Mesenchymal stem cell (in vitro differentiated cells and primary cell): ENCODE data around the gene HAO2.

Source experiments
- DNase-seq: peaks from one replicate; pipeline ENCODE4 v3.0.0-alpha.2; 2013
- H2AFZ ChIP-seq: one replicate; pipeline ENCODE4 v1.6.1; 2013; ENCODE audit warnings: low read depth, mild to moderate bottlenecking, control low read depth, inconsistent platforms, low read length, moderate library complexity
- H2AK5ac ChIP-seq: 2 replicates; pipeline ENCODE4 v1.6.1; 2013; ENCODE audit warnings: low read length, moderate library complexity, mild to moderate bottlenecking, inconsistent platforms; ENCODE audit not compliant: severe bottlenecking
- H2BK120ac ChIP-seq: one replicate; pipeline ENCODE4 v1.6.1; 2013; ENCODE audit warnings: low read depth, mild to moderate bottlenecking, inconsistent platforms, low read length, moderate library complexity
- H2BK12ac ChIP-seq, 2 experiments: one replicate each; pipeline ENCODE4 v1.6.1; 2013; ENCODE audit warnings: inconsistent platforms in 2 of 2, low read length in 2 of 2, mild to moderate bottlenecking in 2 of 2, moderate library complexity in 2 of 2, control low read depth in 1 of 2
- H2BK15ac ChIP-seq: one replicate; pipeline ENCODE4 v1.6.1; 2013; ENCODE audit warnings: mild to moderate bottlenecking, low read depth, inconsistent platforms; ENCODE audit not compliant: poor library complexity, severe bottlenecking
- H2BK5ac ChIP-seq: 2 replicates; pipeline ENCODE4 v1.6.1; 2013; ENCODE audit warnings: low read depth, mild to moderate bottlenecking, low read length, control low read depth, inconsistent platforms; ENCODE audit not compliant: poor library complexity, severe bottlenecking
- H3K14ac ChIP-seq, 2 experiments: one replicate each; pipeline ENCODE4 v1.6.1; 2013; ENCODE audit warnings: inconsistent platforms in 2 of 2, low read length in 2 of 2, control low read depth in 1 of 2, mild to moderate bottlenecking in 1 of 2, moderate library complexity in 1 of 2
- H3K18ac ChIP-seq, 2 experiments: one replicate each; pipeline ENCODE4 v1.6.1; 2013; ENCODE audit warnings: inconsistent platforms in 2 of 2, low read length in 2 of 2, control low read depth in 1 of 2, low read depth in 1 of 2, mild to moderate bottlenecking in 1 of 2
- H3K23ac ChIP-seq, 2 experiments: one replicate each; pipeline ENCODE4 v1.6.1; 2013; ENCODE audit warnings: inconsistent platforms in 2 of 2, low read length in 2 of 2, mild to moderate bottlenecking in 2 of 2, moderate library complexity in 2 of 2, control low read depth in 1 of 2
- H3K27ac ChIP-seq: 2 replicates; pipeline ENCODE4 v1.5.1; 2013; ENCODE audit warnings: mild to moderate bottlenecking, moderate library complexity, low read length, control low read depth, inconsistent platforms; ENCODE audit not compliant: poor library complexity, severe bottlenecking
- H3K27me3 ChIP-seq, 2 experiments: 2 replicates each; pipeline versions ENCODE4 v1.6.1 to v1.7.0; 2013; ENCODE audit warnings: low read length in 2 of 2, mild to moderate bottlenecking in 2 of 2, moderate library complexity in 2 of 2, control low read depth in 1 of 2, inconsistent platforms in 1 of 2; ENCODE audit not compliant: control insufficient read depth in 1 of 2, insufficient read depth in 1 of 2
- H3K36me3 ChIP-seq, 2 experiments: 2 replicates each; pipeline versions ENCODE4 v1.6.1 to v1.7.0; 2013; ENCODE audit warnings: low read length in 2 of 2, control low read depth in 1 of 2, inconsistent platforms in 1 of 2, low read depth in 1 of 2, mild to moderate bottlenecking in 1 of 2; ENCODE audit not compliant: insufficient read depth in 2 of 2, control insufficient read depth in 1 of 2
- H3K4ac ChIP-seq, 2 experiments: one replicate each; pipeline ENCODE4 v1.6.1; 2013; ENCODE audit warnings: inconsistent platforms in 2 of 2, low read length in 2 of 2, mild to moderate bottlenecking in 2 of 2, moderate library complexity in 2 of 2, control low read depth in 1 of 2, low read depth in 1 of 2
- H3K4me1 ChIP-seq: 2 replicates; pipeline ENCODE4 v1.6.1; 2013; ENCODE audit warnings: low read depth, low read length, control low read depth; ENCODE audit not compliant: control insufficient read depth, insufficient read depth
- H3K4me2 ChIP-seq: 2 replicates; pipeline ENCODE4 v1.6.1; 2013; ENCODE audit warnings: low read length, mild to moderate bottlenecking, inconsistent platforms; ENCODE audit not compliant: poor library complexity, severe bottlenecking
- H3K4me3 ChIP-seq, 2 experiments: 2 replicates each; pipeline versions ENCODE4 v1.5.1 to v1.7.0; 2013; ENCODE audit warnings: low read length in 2 of 2, mild to moderate bottlenecking in 2 of 2, control low read depth in 1 of 2, low read depth in 1 of 2; ENCODE audit not compliant: insufficient read depth in 1 of 2
- H3K79me1 ChIP-seq: replicated peaks from 2 replicates; pipeline ENCODE4 v1.6.1; 2013; ENCODE audit warnings: mild to moderate bottlenecking, control low read depth, low read length, inconsistent platforms; ENCODE audit not compliant: poor library complexity, severe bottlenecking
- H3K9ac ChIP-seq: 2 replicates; pipeline ENCODE4 v1.7.0; 2013; ENCODE audit warnings: mild to moderate bottlenecking, low read length, moderate library complexity
- H3K9me3 ChIP-seq: 2 replicates; pipeline ENCODE4 v1.7.0; 2013; ENCODE audit warnings: mild to moderate bottlenecking, low read length; ENCODE audit not compliant: control insufficient read depth
- H4K8ac ChIP-seq: one replicate; pipeline ENCODE4 v1.6.1; 2013; ENCODE audit warnings: inconsistent platforms, mild to moderate bottlenecking, low read length, moderate library complexity
- H4K91ac ChIP-seq: one replicate; pipeline ENCODE4 v1.6.1; 2013; ENCODE audit warnings: mild to moderate bottlenecking, low read length, inconsistent platforms
- WGBS: methylation state at CpG from one replicate; pipeline ENCODE4 v1.1.7; 2013; ENCODE audit warnings: mixed read lengths; 5-methylcytosine and 5-hydroxymethylcytosine counted together

Gene HAO2

DNA sequence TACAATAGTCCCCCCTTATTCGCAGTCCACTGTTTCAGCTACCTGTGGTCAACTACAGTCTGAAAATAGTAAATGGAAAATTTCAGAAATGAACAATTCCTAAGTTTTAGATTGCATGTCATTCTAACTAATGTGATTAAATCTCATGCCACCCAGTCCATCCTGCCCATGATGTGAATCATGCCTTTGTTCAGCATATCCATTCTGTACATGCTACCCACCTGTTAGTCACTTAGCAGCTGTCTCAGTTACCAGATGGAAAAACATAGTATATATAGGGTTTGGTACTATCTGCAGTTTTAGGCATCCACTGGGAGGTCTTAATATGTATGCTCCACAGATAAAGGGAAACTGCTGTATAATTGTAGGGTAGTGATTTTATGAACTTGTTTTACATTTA lies 16.6 kb upstream of the HAO2 start:
- WGBS = no CpG with 5 or more reads among the region's 1 CpG
- H2BK12ac ChIP-seq = no peak overlapping the region
- H3K4me1 ChIP-seq = no peaks in the 10 kb centered on the region
- DNase-seq = no peak
- H2BK120ac ChIP-seq = no peak overlapping the region
- H3K36me3 ChIP-seq = no peaks in the 10 kb centered on the region
- H3K4me3 ChIP-seq = no peak overlapping the region
- H3K79me1 ChIP-seq = no peaks in the 10 kb centered on the region
- H2BK5ac ChIP-seq = no peak overlapping the region
- no peak overlapping the region for H3K4me2 ChIP-seq
- no peak overlapping the region for H3K18ac ChIP-seq
- no peak overlapping the region for H3K23ac ChIP-seq
- H2BK15ac ChIP-seq = no peak overlapping the region
- no peak overlapping the region for H2AFZ ChIP-seq
- peaks cover 0 to 4% of the 10 kb centered on the region in 2 experiments for H3K27me3 ChIP-seq
- no peaks in the 10 kb centered on the region for H3K9me3 ChIP-seq
- H3K27ac ChIP-seq = no peak overlapping the region
- H4K8ac ChIP-seq = no peak overlapping the region
- no peak overlapping the region for H3K14ac ChIP-seq
- H4K91ac ChIP-seq = no peak overlapping the region
- H3K4ac ChIP-seq = no peak overlapping the region
- H2AK5ac ChIP-seq = no peak overlapping the region
- no peak overlapping the region for H3K9ac ChIP-seq

DNA sequence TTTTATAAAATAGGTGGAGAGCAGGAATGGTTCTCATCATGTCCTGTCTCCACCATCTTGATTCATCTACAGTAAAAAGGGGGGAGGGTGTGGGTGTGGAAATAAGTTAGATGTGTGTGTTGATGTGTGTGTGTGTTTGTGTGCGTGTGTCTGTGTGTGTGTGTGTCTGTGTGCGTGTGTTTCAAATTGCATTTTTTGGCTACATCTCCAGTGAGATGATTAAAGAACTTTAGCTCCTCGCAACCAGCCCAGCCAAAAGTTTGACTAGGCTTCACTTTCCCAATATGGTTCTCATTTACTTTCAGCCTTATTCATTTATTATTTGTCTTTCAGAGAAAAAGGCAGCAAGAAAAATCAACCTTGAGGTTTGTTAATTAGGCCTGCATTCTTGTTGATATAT lies 14.7 kb upstream of the HAO2 start:
- H3K4me1 ChIP-seq = peaks cover 3% of the 10 kb centered on the region
- no peak overlapping the region for H2BK12ac ChIP-seq
- H3K79me1 ChIP-seq = no peaks in the 10 kb centered on the region
- no peak overlapping the region for H3K4me3 ChIP-seq
- H4K8ac ChIP-seq = no peak overlapping the region
- no peak overlapping the region for H2BK15ac ChIP-seq
- no peak overlapping the region for H2AK5ac ChIP-seq
- DNase-seq = no peak
- H2AFZ ChIP-seq = no peak overlapping the region
- no peak overlapping the region for H3K9ac ChIP-seq
- no peak overlapping the region for H3K14ac ChIP-seq
- no CpG with 5 or more reads among the region's 3 CpGs for WGBS
- H3K18ac ChIP-seq = no peak overlapping the region
- H3K36me3 ChIP-seq = no peaks in the 10 kb centered on the region
- no peak overlapping the region for H3K4ac ChIP-seq
- no peaks in the 10 kb centered on the region for H3K9me3 ChIP-seq
- no peak overlapping the region for H3K23ac ChIP-seq
- peaks cover 0 to 4% of the 10 kb centered on the region in 2 experiments for H3K27me3 ChIP-seq
- H4K91ac ChIP-seq = no peak overlapping the region
- no peak overlapping the region for H3K4me2 ChIP-seq
- H3K27ac ChIP-seq = no peak overlapping the region
- no peak overlapping the region for H2BK120ac ChIP-seq
- H2BK5ac ChIP-seq = no peak overlapping the region

DNA sequence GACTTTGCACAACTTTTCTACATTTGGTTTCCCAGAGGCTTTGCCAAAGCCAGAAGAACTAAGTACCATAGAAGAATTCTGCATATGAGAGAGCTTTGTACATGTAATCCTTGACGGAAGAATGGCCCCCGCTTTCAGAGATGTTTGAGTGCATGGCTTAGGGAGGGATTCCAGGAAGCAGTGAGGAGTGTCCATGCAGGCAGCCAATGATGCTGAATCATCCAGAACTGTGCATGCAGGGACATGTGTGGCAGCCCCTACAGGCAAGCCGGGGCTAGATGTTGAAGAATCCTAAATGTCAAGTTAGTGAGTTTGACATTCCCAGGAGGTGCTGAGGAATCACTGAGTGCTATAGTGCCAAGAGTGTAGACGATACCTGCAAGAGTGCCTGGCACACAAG lies 9.9 kb upstream of the HAO2 start:
- Histone ChIP-seq H3K79me1 (no peaks in the 10 kb centered on the region), H3K23ac (no peak overlapping the region), H3K27me3 (peaks cover 0 to 7% of the 10 kb centered on the region in 2 experiments), H3K4me3 (no peak overlapping the region), H2BK5ac (no peak overlapping the region), H3K18ac (no peak overlapping the region), H3K14ac (no peak overlapping the region), H3K9me3 (no peaks in the 10 kb centered on the region), H2AK5ac (no peak overlapping the region), H2BK120ac (no peak overlapping the region), H2BK12ac (no peak overlapping the region), H3K4me1 (peaks cover 3% of the 10 kb centered on the region), H4K8ac (no peak overlapping the region), H3K9ac (no peak overlapping the region), H3K4me2 (no peak overlapping the region), H4K91ac (peak overlapping the region; percentile 29), H3K27ac (no peak overlapping the region), H3K4ac (no peak overlapping the region), H3K36me3 (no peaks in the 10 kb centered on the region), H2AFZ (no peak overlapping the region), H2BK15ac (no peak overlapping the region)
- 86% methylated on average over 4 of the region's 4 CpGs for WGBS
- no peak for DNase-seq

DNA sequence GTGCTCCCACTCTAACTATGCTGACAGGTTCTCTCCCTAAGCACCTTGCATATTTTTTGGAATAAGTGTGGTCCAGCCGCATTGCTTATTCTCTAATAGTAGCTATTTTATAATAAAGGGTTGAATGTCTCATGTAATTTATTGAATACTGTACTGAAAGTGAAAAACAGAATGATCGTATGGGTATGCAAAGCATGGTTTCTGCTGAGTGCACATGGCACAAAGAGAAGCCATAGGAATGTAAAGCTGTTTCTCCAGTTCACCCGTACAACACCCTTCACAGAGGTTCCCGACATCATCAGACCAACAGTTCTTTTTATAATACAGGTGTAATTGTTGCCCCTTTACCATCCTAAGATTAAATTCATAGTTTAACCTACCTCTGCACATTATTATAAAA lies 8.9 kb upstream of the HAO2 start:
- no peak overlapping the region for H3K18ac ChIP-seq
- no peak overlapping the region for H3K27ac ChIP-seq
- no peak overlapping the region for H3K9ac ChIP-seq
- no peak overlapping the region for H2BK12ac ChIP-seq
- H4K8ac ChIP-seq = no peak overlapping the region
- H2BK120ac ChIP-seq = no peak overlapping the region
- H3K9me3 ChIP-seq = no peaks in the 10 kb centered on the region
- no peak overlapping the region for H2AK5ac ChIP-seq
- no peak overlapping the region for H2BK15ac ChIP-seq
- H3K23ac ChIP-seq = no peak overlapping the region
- H3K4me1 ChIP-seq = peaks cover 3% of the 10 kb centered on the region
- peaks cover 0 to 7% of the 10 kb centered on the region in 2 experiments for H3K27me3 ChIP-seq
- H2BK5ac ChIP-seq = no peak overlapping the region
- H4K91ac ChIP-seq = no peak overlapping the region
- no peak overlapping the region for H3K14ac ChIP-seq
- no peak overlapping the region for H2AFZ ChIP-seq
- H3K4me3 ChIP-seq = no peak overlapping the region
- no peak for DNase-seq
- H3K4me2 ChIP-seq = no peak overlapping the region
- no peak overlapping the region for H3K4ac ChIP-seq
- no peaks in the 10 kb centered on the region for H3K79me1 ChIP-seq
- H3K36me3 ChIP-seq = no peaks in the 10 kb centered on the region
- 93% methylated on average over 4 of the region's 4 CpGs for WGBS
